GM21576 (cell line): Measurements from ENCODE around the gene HOXD11.

Experiments
- ATAC-seq: cut with Tn5 transposase; IDR thresholded peaks from one replicate; pipeline ENCODE4 v1.9.1; 2021; ENCODE audit warnings: mild to moderate bottlenecking, moderate library complexity; ENCODE audit not compliant: unreplicated experiment

The HOXD11 gene

GRCh38 chr2:176120364-176121189 lies 13.5 kb downstream of the HOXD11 start:
- no peak for ATAC-seq

GRCh38 chr2:176121190-176122051 lies 14.3 kb downstream of the HOXD11 start:
- no peak for ATAC-seq

- no peak for ATAC-seq
Observed at GRCh38 chr2:176122052-176122682, 15.1 kb downstream of the HOXD11 start.

- no peak for ATAC-seq
Observed at GRCh38 chr2:176122683-176123410, 15.8 kb downstream of the HOXD11 start, which contains the start of gene HOXD9. Gene HOXD9, plus strand, starts transcription at chr2:176122719. Its CDS starts 50 bp downstream, at chr2:176122769.

- ATAC-seq, result no peak
Observed at GRCh38 chr2:176123411-176124109, 16.5 kb downstream of the HOXD11 start.

- no peak for ATAC-seq
Observed at GRCh38 chr2:176124110-176124946, 17.2 kb downstream of the HOXD11 start.

GRCh38 chr2:176124947-176125771 lies 18.1 kb downstream of the HOXD11 start:
- ATAC-seq, result no peak

GRCh38 chr2:176125772-176126054 lies 18.6 kb downstream of the HOXD11 start:
- ATAC-seq, result no peak

GRCh38 chr2:176126929-176127773 lies 20.1 kb downstream of the HOXD11 start:
- no peak for ATAC-seq

GRCh38 chr2:176127774-176128072 lies 20.6 kb downstream of the HOXD11 start:
- no peak for ATAC-seq

- no peak for ATAC-seq
Observed at GRCh38 chr2:176128172-176128981, 21.3 kb downstream of the HOXD11 start.

- ATAC-seq, result no peak
Observed at GRCh38 chr2:176128982-176129796, 22.1 kb downstream of the HOXD11 start, which contains the start of gene HOXD8. Gene HOXD8, plus strand, starts transcription at chr2:176129705. Its CDS starts 662 bp downstream, at chr2:176130367.

GRCh38 chr2:176129813-176130146 lies 22.7 kb downstream of the HOXD11 start:
- ATAC-seq, result no peak

- ATAC-seq, result no peak
Observed at GRCh38 chr2:176130147-176130956, 23.3 kb downstream of the HOXD11 start.
